CD8-positive, alpha-beta memory T cell (primary cell): Measurements from ENCODE around the gene SLC25A10. TPM values are rescaled to one million over a fixed set of nuclear protein-coding genes. Genes with fewer than 3 reads are reported as not detected.

Experiments used
- CTCF ChIA-PET: fragments of 350-600 bp; sonication (Branson Sonifier 250); formaldehyde crosslinking; loops from one replicate; lab custom pipeline; 2021; ENCODE audit warnings: antibody characterized with exemption; lab: Charles Lee
- POLR2A ChIA-PET: fragments of 350-600 bp; sonication (Branson Sonifier 250); formaldehyde crosslinking; loops from one replicate; lab custom pipeline; 2021; ENCODE audit warnings: antibody characterized with exemption; lab: Charles Lee
- DNase-seq, 5 donors: peaks; one replicate each; pipeline versions ENCODE4 v3.0.0 to v3.0.0-alpha.2; 2020 to 2022; ENCODE audit warnings: mixed read lengths in 1 of 5
- H3K27ac ChIP-seq: one replicate; pipeline ENCODE4 v1.7.0; 2013; ENCODE audit warnings: low read depth, mild to moderate bottlenecking, low read length, moderate library complexity
- H3K27me3 ChIP-seq: 2 replicates; pipeline ENCODE4 v1.7.0; 2013; ENCODE audit warnings: low read length, mild to moderate bottlenecking; ENCODE audit not compliant: insufficient read depth, poor library complexity, severe bottlenecking
- H3K36me3 ChIP-seq: 2 replicates; pipeline ENCODE4 v1.7.0; 2013; ENCODE audit warnings: mild to moderate bottlenecking, low read length, moderate library complexity; ENCODE audit not compliant: insufficient read depth
- H3K4me1 ChIP-seq: 2 replicates; pipeline ENCODE4 v1.7.0; 2013; ENCODE audit warnings: mild to moderate bottlenecking, low read length, moderate library complexity; ENCODE audit not compliant: insufficient read depth
- H3K4me3 ChIP-seq: 2 replicates; pipeline ENCODE4 v1.7.0; 2013; ENCODE audit warnings: mild to moderate bottlenecking, low read length
- H3K9me3 ChIP-seq: 2 replicates; pipeline ENCODE4 v1.7.0; 2013; ENCODE audit warnings: mild to moderate bottlenecking, low read length
- H3K27ac Mint-ChIP-seq, 8 donors: one replicate each; pipeline ENCODE4 v1.8.0; 2020 to 2021; ENCODE audit warnings: mixed read lengths in 8 of 8, mild to moderate bottlenecking in 6 of 8, inconsistent platforms in 3 of 8, moderate library complexity in 3 of 8
- H3K27me3 Mint-ChIP-seq, 2 donors: one replicate each; pipeline ENCODE4 v1.8.0; 2020 to 2021; ENCODE audit warnings: mixed read lengths in 2 of 2, mild to moderate bottlenecking in 1 of 2, moderate library complexity in 1 of 2
- H3K36me3 Mint-ChIP-seq, 3 donors: one replicate each; pipeline ENCODE4 v1.8.0; 2020 to 2021; ENCODE audit warnings: mixed read lengths in 3 of 3, inconsistent platforms in 1 of 3, mild to moderate bottlenecking in 1 of 3
- H3K4me1 Mint-ChIP-seq, 3 donors: one replicate each; pipeline ENCODE4 v1.8.0; 2020 to 2021; ENCODE audit warnings: mixed read lengths in 3 of 3, inconsistent platforms in 1 of 3, mild to moderate bottlenecking in 1 of 3
- H3K4me3 Mint-ChIP-seq, 7 donors: one replicate each; pipeline ENCODE4 v1.8.0; 2020 to 2021; ENCODE audit warnings: mixed read lengths in 7 of 7, mild to moderate bottlenecking in 6 of 7, moderate library complexity in 4 of 7, inconsistent platforms in 2 of 7
- H3K9me3 Mint-ChIP-seq, 5 donors: one replicate each; pipeline ENCODE4 v1.8.0; 2020 to 2022; ENCODE audit warnings: mixed read lengths in 5 of 5, mild to moderate bottlenecking in 3 of 5, moderate library complexity in 2 of 5, inconsistent platforms in 1 of 5
- polyA plus RNA-seq: library from polyadenylated mRNA; unstranded; fragments of 300-500 nt; fragmentation: Illumina TruSeq; gene quantifications from one replicate; pipeline ENCODE4 v1.2.3, GENCODE V29; 2021
- total RNA-seq, 2 experiments: library from RNA; stranded (reverse); gene quantifications; one replicate each; pipeline ENCODE4 v1.2.3, GENCODE V29; 2021

Gene SLC25A10, protein sequence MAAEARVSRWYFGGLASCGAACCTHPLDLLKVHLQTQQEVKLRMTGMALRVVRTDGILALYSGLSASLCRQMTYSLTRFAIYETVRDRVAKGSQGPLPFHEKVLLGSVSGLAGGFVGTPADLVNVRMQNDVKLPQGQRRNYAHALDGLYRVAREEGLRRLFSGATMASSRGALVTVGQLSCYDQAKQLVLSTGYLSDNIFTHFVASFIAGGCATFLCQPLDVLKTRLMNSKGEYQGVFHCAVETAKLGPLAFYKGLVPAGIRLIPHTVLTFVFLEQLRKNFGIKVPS
- total RNA-seq, result 10 to 100 TPM; 34.1 to 34.7 TPM
- polyA plus RNA-seq, result 4.9 TPM

DNA sequence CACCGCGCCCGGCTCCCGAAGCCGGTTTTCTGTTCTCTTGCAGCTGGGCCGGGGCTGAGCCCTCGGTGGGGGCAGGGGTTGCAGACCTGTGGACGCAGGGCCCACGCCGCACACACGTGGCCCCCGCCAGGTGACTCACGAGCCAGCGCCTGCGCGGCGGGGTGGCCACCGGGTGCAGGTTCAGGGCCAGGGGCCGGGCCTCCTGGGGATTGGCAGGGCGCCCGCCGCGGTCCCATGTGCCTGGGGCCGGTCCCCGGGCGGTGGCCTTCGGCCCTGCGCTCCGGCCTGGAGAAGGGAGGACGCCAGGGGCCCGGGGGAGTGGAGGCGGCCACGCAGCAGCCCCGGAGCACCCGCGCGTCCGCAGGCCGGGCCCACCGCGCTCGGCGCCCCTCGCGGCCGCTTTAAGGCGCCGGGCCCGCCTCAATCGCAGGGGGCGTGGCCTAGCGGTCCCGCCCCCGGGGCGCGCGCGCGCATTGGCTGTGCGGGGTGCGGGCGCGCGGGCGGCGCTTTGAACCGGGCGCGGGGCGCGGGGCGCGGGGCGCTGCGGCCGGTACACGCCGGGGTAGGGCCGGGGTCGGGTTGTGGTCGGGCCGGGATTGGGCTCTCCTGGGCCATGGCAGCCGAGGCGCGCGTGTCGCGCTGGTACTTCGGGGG is at the start of gene SLC25A10:
Gene SLC25A10 (plus strand): TSS at position 471 of the 654 bp plus-strand sequence. CDS start 143 bp downstream, at position 614.
- peaks cover 0 to 7% (median 0%) of the 10 kb centered on the region in 3 donors for H3K36me3 Mint-ChIP-seq
- Histone ChIP-seq H3K27me3 (no peaks in the 10 kb centered on the region), H3K4me3 (peak within 1 kb of the TSS; percentile 32), H3K4me1 (peaks cover 27% of the 10 kb centered on the region), H3K27ac (peak within 1 kb of the TSS; percentile 38), H3K9me3 (no peaks in the 10 kb centered on the region), H3K36me3 (no peaks in the 10 kb centered on the region)
- ChIA-PET POLR2A (interaction anchor here (0.7 to 1.5 kb wide), 3 partner anchors 9 to 28 kb away, joined by 5 to 8 read pairs (median 5); partner anchors contain the start of genes ARL16, HGS and MRPL12), CTCF (no interaction called here)
- peaks cover 8 to 25% (median 16%) of the 10 kb centered on the region in 3 donors for H3K4me1 Mint-ChIP-seq
- peak within 1 kb of the TSS; percentile 77 to 92 (median 82) for H3K4me3 Mint-ChIP-seq
- DNase-seq, result peak; percentile 66 to 86 (median 76)
- peaks cover 0 to 1% (median 0%) of the 10 kb centered on the region in 5 donors for H3K9me3 Mint-ChIP-seq
- H3K27ac Mint-ChIP-seq, result peak within 1 kb of the TSS in 5 of 8 donors; percentile 42 to 85 (median 54)
- no peaks in the 10 kb centered on the region for H3K27me3 Mint-ChIP-seq

DNA sequence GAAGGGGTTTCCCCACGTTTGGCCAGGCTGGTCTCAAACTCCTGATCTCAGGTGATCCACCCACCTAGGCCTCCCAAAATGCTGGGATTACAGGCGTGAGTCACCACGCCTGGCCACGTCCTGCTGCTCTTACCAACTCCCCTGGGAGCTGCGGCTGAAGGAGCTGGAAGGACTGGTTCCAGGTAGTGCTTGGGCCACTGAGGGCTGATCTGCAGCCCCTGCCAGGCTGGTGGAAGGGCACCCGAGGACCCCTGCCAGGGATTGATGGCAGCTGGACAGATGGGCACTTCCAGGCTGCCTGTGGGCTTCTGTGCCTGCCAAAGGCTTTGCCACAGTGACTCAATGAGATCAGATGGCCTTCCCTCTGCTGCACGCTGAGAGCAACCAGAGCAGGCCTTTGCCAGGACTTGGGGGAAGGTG is 48.0 kb upstream of the SLC25A10 start:
- Histone ChIP-seq H3K4me3 (no peak overlapping the region), H3K9me3 (no peaks in the 10 kb centered on the region), H3K36me3 (no peaks in the 10 kb centered on the region), H3K27ac (peak overlapping the region; percentile 21), H3K27me3 (no peaks in the 10 kb centered on the region), H3K4me1 (peaks cover 54% of the 10 kb centered on the region)
- DNase-seq, result no peak
- Mint-ChIP-seq H3K36me3 (peaks cover 0 to 27% (median 6%) of the 10 kb centered on the region in 3 donors), H3K4me1 (peaks cover 27 to 49% (median 41%) of the 10 kb centered on the region in 3 donors), H3K4me3 (peak overlapping the region in 3 of 7 donors; percentile 37 to 47 (median 45)), H3K9me3 (no peaks in the 10 kb centered on the region), H3K27me3 (no peaks in the 10 kb centered on the region), H3K27ac (peak overlapping the region in 2 of 8 donors; percentile 43 to 96)
- POLR2A ChIA-PET, result interaction anchor here (1.1 kb wide), 1 partner anchor 19 kb away, joined by 3 read pairs; the partner anchor contains the start of genes ARL16 and HGS
- CTCF ChIA-PET, result no interaction called here

GRCh38 chr17:81665205-81666091 is 46.6 kb upstream of the SLC25A10 start:
- no peaks in the 10 kb centered on the region for H3K27me3 ChIP-seq
- H3K9me3 Mint-ChIP-seq, result no peaks in the 10 kb centered on the region
- POLR2A ChIA-PET, result interaction anchor here (1.0 to 1.3 kb wide), 2 partner anchors 18 to 37 kb away, joined by 4 to 6 read pairs; partner anchors contain the start of genes ARL16 and HGS
- H3K9me3 ChIP-seq, result no peaks in the 10 kb centered on the region
- H3K4me1 ChIP-seq, result peaks cover 54% of the 10 kb centered on the region
- peak overlapping the region; percentile 81 for H3K27ac ChIP-seq
- CTCF ChIA-PET, result no interaction called here
- H3K4me1 Mint-ChIP-seq, result peaks cover 27 to 49% (median 41%) of the 10 kb centered on the region in 3 donors
- peak overlapping the region; percentile 93 to 99 (median 94) for H3K4me3 Mint-ChIP-seq
- DNase-seq, result peak in 2 of 5 donors; percentile 16 to 55
- peak overlapping the region; percentile 76 for H3K4me3 ChIP-seq
- peak overlapping the region; percentile 86 to 98 (median 96) for H3K27ac Mint-ChIP-seq
- peaks cover 9% of the 10 kb centered on the region for H3K36me3 ChIP-seq
- H3K36me3 Mint-ChIP-seq, result peaks cover 0 to 36% (median 6%) of the 10 kb centered on the region in 3 donors
- no peaks in the 10 kb centered on the region for H3K27me3 Mint-ChIP-seq

GRCh38 chr17:81666092-81666341 is 46.1 kb upstream of the SLC25A10 start:
- H3K4me1 Mint-ChIP-seq, result peaks cover 27 to 49% (median 41%) of the 10 kb centered on the region in 3 donors
- peak in 1 of 5 donors; percentile 10 for DNase-seq
- peaks cover 54% of the 10 kb centered on the region for H3K4me1 ChIP-seq

GRCh38 chr17:81666342-81667191 is 45.5 kb upstream of the SLC25A10 start, which contains the start of the genes CCDC137 and OXLD1:
Gene CCDC137, plus strand, starts transcription at chr17:81666737. Its CDS starts 30 bp downstream, at chr17:81666767.
Gene OXLD1, minus strand, starts transcription at chr17:81666605. Its CDS starts 28 bp downstream, at chr17:81666577.
- H3K4me3 ChIP-seq, result peak within 1 kb of the TSS; percentile 76
- no peaks in the 10 kb centered on the region for H3K9me3 Mint-ChIP-seq
- peaks cover 27 to 49% (median 41%) of the 10 kb centered on the region in 3 donors for H3K4me1 Mint-ChIP-seq
- H3K4me3 Mint-ChIP-seq, result peak within 1 kb of the TSS; percentile 93 to 99 (median 94)
- H3K27ac Mint-ChIP-seq, result peak within 1 kb of the TSS; percentile 86 to 98 (median 96)
- CTCF ChIA-PET, result interaction anchor here (1.2 kb wide), 1 partner anchor 18 kb away, joined by 3 read pairs; no protein-coding TSS in a partner anchor
- H3K36me3 ChIP-seq, result peaks cover 16% of the 10 kb centered on the region
- POLR2A ChIA-PET, result interaction anchor here (0.7 to 1.0 kb wide), 3 partner anchors 11 to 878 kb away, joined by 3 to 9 read pairs (median 4); partner anchors contain the start of genes ARL16 and HGS
- H3K4me1 ChIP-seq, result peaks cover 54% of the 10 kb centered on the region
- no peaks in the 10 kb centered on the region for H3K9me3 ChIP-seq
- H3K27me3 ChIP-seq, result no peaks in the 10 kb centered on the region
- peak within 1 kb of the TSS; percentile 81 for H3K27ac ChIP-seq
- DNase-seq, result peak; percentile 89 to 94 (median 90)
- H3K36me3 Mint-ChIP-seq, result peaks cover 0 to 44% (median 6%) of the 10 kb centered on the region in 3 donors
- H3K27me3 Mint-ChIP-seq, result no peaks in the 10 kb centered on the region

More at GRCh38 chr17:81666092-81666341, 46.1 kb upstream of the SLC25A10 start:
- H3K27me3 ChIP-seq, result no peaks in the 10 kb centered on the region
- Mint-ChIP-seq H3K27ac (peak overlapping the region; percentile 86 to 98 (median 96)), H3K9me3 (no peaks in the 10 kb centered on the region), H3K27me3 (no peaks in the 10 kb centered on the region), H3K4me3 (peak overlapping the region; percentile 93 to 99 (median 94)), H3K36me3 (peaks cover 0 to 38% (median 6%) of the 10 kb centered on the region in 3 donors)
- peak overlapping the region; percentile 76 for H3K4me3 ChIP-seq
- H3K9me3 ChIP-seq, result no peaks in the 10 kb centered on the region
- CTCF ChIA-PET, result no interaction called here
- peaks cover 10% of the 10 kb centered on the region for H3K36me3 ChIP-seq
- POLR2A ChIA-PET, result interaction anchor here (0.7 to 1.0 kb wide), 4 partner anchors 11 to 878 kb away, joined by 3 to 9 read pairs (median 4); partner anchors contain the start of genes ARL16 and HGS
- peak overlapping the region; percentile 81 for H3K27ac ChIP-seq

GRCh38 chr17:81667754-81668153 is 44.3 kb upstream of the SLC25A10 start:
- Histone ChIP-seq H3K27ac (no peak overlapping the region), H3K9me3 (no peaks in the 10 kb centered on the region), H3K4me3 (no peak overlapping the region), H3K4me1 (peaks cover 45% of the 10 kb centered on the region), H3K36me3 (peaks cover 26% of the 10 kb centered on the region), H3K27me3 (no peaks in the 10 kb centered on the region)
- Mint-ChIP-seq H3K27ac (peak overlapping the region in 6 of 8 donors; percentile 23 to 88 (median 71)), H3K4me1 (peaks cover 23 to 46% (median 38%) of the 10 kb centered on the region in 3 donors), H3K4me3 (peak overlapping the region; percentile 71 to 99 (median 94)), H3K9me3 (no peaks in the 10 kb centered on the region), H3K27me3 (no peaks in the 10 kb centered on the region), H3K36me3 (peaks cover 0 to 56% (median 6%) of the 10 kb centered on the region in 3 donors)
- ChIA-PET POLR2A (interaction anchor here (0.6 to 1.5 kb wide), 2 partner anchors 16 to 55 kb away, joined by 3 to 5 read pairs; partner anchors contain the start of genes ARL16 and HGS), CTCF (interaction anchor here (1.2 kb wide), 1 partner anchor 17 kb away, joined by 3 read pairs; no protein-coding TSS in a partner anchor)
- DNase-seq, result no peak
